Posterior cingulate gyrus (tissue), 11 donors: ENCODE data around the gene DENND1C.

Experiments used
- DNase-seq, 10 donors: peaks; one replicate each; pipeline versions ENCODE4 v3.0.0 to v3.0.0-alpha.2; 2020 to 2021; ENCODE audit warnings: mixed read lengths in 3 of 10
- intact Hi-C: fragments of 100-400 bp; cut with DNase I; formaldehyde crosslinking; loops from one replicate; pipeline ENCODE4 v1.15.1; 2023

The DENND1C gene

GRCh38 chr19:6481541-6482342 lies at the start of gene DENND1C:
TSS of gene DENND1C (minus strand) at chr19:6481787. CDS start at chr19:6481695, 92 bp downstream.
- DNase-seq: peak in 7 of 10 donors; percentile 46 to 92 (median 65)
- intact Hi-C loops: no loop called here

- DNase-seq: peak; percentile 88 to 99 (median 96)
- intact Hi-C loops: no loop called here
These were observed 49.0 kb upstream of the DENND1C start, which contains the start of gene TNFSF9 for GRCh38 chr19:6530386-6531162. TSS of gene TNFSF9 (plus strand) at chr19:6531026. CDS start at chr19:6531037, 11 bp downstream.

GRCh38 chr19:6529937-6530385 lies 48.4 kb upstream of the DENND1C start:
- no peak for DNase-seq
- intact Hi-C loops: loop anchor here (5.0 kb wide), 1 partner anchor 207 kb away; the partner anchor contains the start of genes GPR108 and TRIP10

- intact Hi-C loops: loop anchor here (5.0 kb wide), 1 partner anchor 208 kb away; the partner anchor contains the start of genes GPR108 and TRIP10
- DNase-seq: no peak
These were observed 47.8 kb upstream of the DENND1C start for GRCh38 chr19:6529351-6529750.

- peak; percentile 35 to 95 (median 57) for DNase-seq
- intact Hi-C loops: loop anchor here (5.0 kb wide), 1 partner anchor 209 kb away; the partner anchor contains the start of genes GPR108 and TRIP10
These were observed 47.0 kb upstream of the DENND1C start for GRCh38 chr19:6528544-6529121.

- DNase-seq: peak in 1 of 10 donors; percentile 35
- intact Hi-C loops: loop anchor here (5.0 kb wide), 1 partner anchor 209 kb away; the partner anchor contains the start of genes GPR108 and TRIP10
These were observed 46.4 kb upstream of the DENND1C start for GRCh38 chr19:6527893-6528543.

GRCh38 chr19:6524311-6524710 lies 42.7 kb upstream of the DENND1C start:
- intact Hi-C loops: no loop called here
- no peak for DNase-seq

GRCh38 chr19:6522712-6523111 lies 41.1 kb upstream of the DENND1C start:
- peak in 1 of 10 donors; percentile 27 for DNase-seq
- intact Hi-C loops: no loop called here

- DNase-seq: peak in 1 of 10 donors; percentile 32
These were observed 40.4 kb upstream of the DENND1C start for GRCh38 chr19:6521718-6522646.

GRCh38 chr19:6519289-6519688 lies 37.7 kb upstream of the DENND1C start:
- intact Hi-C loops: no loop called here
- no peak for DNase-seq

More at GRCh38 chr19:6521718-6522646, 40.4 kb upstream of the DENND1C start:
- intact Hi-C loops: no loop called here

- peak in 1 of 10 donors; percentile 22 for DNase-seq
- intact Hi-C loops: no loop called here
These were observed 36.7 kb upstream of the DENND1C start for GRCh38 chr19:6518145-6518911.

- peak; percentile 81 to 99 (median 96) for DNase-seq
- intact Hi-C loops: loop anchor here (1.0 to 2.0 kb wide), 2 partner anchors 116 to 346 kb away; no protein-coding TSS in a partner anchor
These were observed 35.2 kb upstream of the DENND1C start for GRCh38 chr19:6516659-6517291.

GRCh38 chr19:6516018-6516658 lies 34.6 kb upstream of the DENND1C start:
- DNase-seq: peak; percentile 84 to 99 (median 94)
- intact Hi-C loops: loop anchor here (1.0 to 2.0 kb wide), 2 partner anchors 116 to 347 kb away; no protein-coding TSS in a partner anchor

GRCh38 chr19:6514926-6515544 lies 33.4 kb upstream of the DENND1C start:
- DNase-seq: peak in 1 of 10 donors; percentile 41
- intact Hi-C loops: no loop called here

- intact Hi-C loops: no loop called here
- DNase-seq: peak in 1 of 10 donors; percentile 27
These were observed 32.5 kb upstream of the DENND1C start for GRCh38 chr19:6514089-6514488.

- peak in 1 of 10 donors; percentile 41 for DNase-seq
- intact Hi-C loops: no loop called here
These were observed 29.0 kb upstream of the DENND1C start for GRCh38 chr19:6510618-6511017.
